Erythroblast (primary cell): ENCODE results near the gene MYBPH.

Source experiments
- GATA1 ChIP-seq: IDR thresholded peaks from 2 replicates; pipeline ENCODE4 v1.6.1; 2011; ENCODE audit warnings: low read depth, mild to moderate bottlenecking, control low read depth, low read length, moderate library complexity
- POLR2A ChIP-seq: IDR thresholded peaks from 2 replicates; pipeline ENCODE4 v1.6.1; 2011; ENCODE audit warnings: mild to moderate bottlenecking, low read length

DNA sequence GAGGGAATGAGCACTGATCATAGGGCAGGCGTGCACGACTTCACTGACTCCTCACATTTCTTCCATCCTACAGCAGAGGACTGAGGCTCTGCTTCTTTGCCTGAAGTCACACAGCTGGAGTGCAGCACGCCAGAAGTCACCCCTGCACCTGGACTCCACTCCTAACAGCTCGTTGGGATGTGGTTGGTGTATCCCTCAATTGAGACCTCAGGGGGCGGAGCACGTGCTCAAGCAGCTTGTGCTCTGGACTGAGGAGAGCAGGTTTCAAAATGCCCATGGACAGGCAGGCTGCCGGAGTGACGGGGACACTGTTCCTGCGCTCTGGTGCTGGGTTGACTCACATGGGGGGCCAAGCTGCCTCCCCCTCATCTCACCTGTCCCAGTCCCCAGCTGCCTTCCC is 39.9 kb upstream of the MYBPH start:
- TF ChIP-seq POLR2A: no peak
- TF ChIP-seq GATA1: no peak
